WTC11 (cell line): ENCODE data around the gene PANX2. TPM values are rescaled to one million over a fixed set of nuclear protein-coding genes. Genes with fewer than 3 reads are reported as not detected.

ENCODE experiments used
- ATAC-seq: fragments of 200-7000 bp; cut with Tn5 transposase; 2 replicates; pipeline ENCODE4 v1.10.0; 2021; ENCODE audit warnings: mild to moderate bottlenecking, moderate library complexity
- CTCF ChIA-PET: fragments of 300-600 bp; sonication (Branson Sonifier 250); formaldehyde crosslinking; loops from one replicate; lab custom pipeline; 2021; ENCODE audit warnings: antibody characterized with exemption; lab: Charles Lee
- POLR2A ChIA-PET: fragments of 350-600 bp; sonication (Branson Sonifier 250); formaldehyde crosslinking; loops from one replicate; lab custom pipeline; 2021; ENCODE audit warnings: antibody characterized with exemption; lab: Charles Lee
- DNase-seq: peaks from one replicate; pipeline ENCODE4 v3.0.0; 2021; ENCODE audit warnings: low spot score
- H3K27ac Mint-ChIP-seq: 2 replicates; pipeline ENCODE4 v1.8.0; 2021; ENCODE audit warnings: mixed read lengths
- H3K27me3 Mint-ChIP-seq: 2 replicates; pipeline ENCODE4 v1.8.0; 2021; ENCODE audit warnings: low read depth, mild to moderate bottlenecking, moderate library complexity, mixed read lengths
- H3K36me3 Mint-ChIP-seq: 2 replicates; pipeline ENCODE4 v1.8.0; 2021; ENCODE audit warnings: mixed read lengths
- H3K4me1 Mint-ChIP-seq: 2 replicates; pipeline ENCODE4 v1.8.0; 2022; ENCODE audit warnings: mixed read lengths
- H3K4me3 Mint-ChIP-seq: 2 replicates; pipeline ENCODE4 v1.8.0; 2021; ENCODE audit warnings: mild to moderate bottlenecking, moderate library complexity, mixed read lengths
- H3K9me3 Mint-ChIP-seq: 2 replicates; pipeline ENCODE4 v1.8.0; 2021; ENCODE audit warnings: mixed read lengths
- CREB1 ChIP-seq: sonication (generic); formaldehyde crosslinking; IDR thresholded peaks from 2 replicates; pipeline ENCODE4 v1.8.0; 2023; ENCODE audit warnings: mild to moderate bottlenecking, missing genetic modification reagents
- CREM ChIP-seq: sonication (generic); formaldehyde crosslinking; IDR thresholded peaks from 2 replicates; pipeline ENCODE4 v1.8.1; 2022; ENCODE audit warnings: mild to moderate bottlenecking, missing genetic modification reagents, moderate library complexity
- HMGA2 ChIP-seq: fragments of 250-450 bp; sonication (Bioruptor Pico); IDR thresholded peaks from 2 replicates; pipeline ENCODE4 v1.4.0; 2021; ENCODE audit warnings: mild to moderate bottlenecking, moderate library complexity
- IRF2 ChIP-seq: sonication (generic); formaldehyde crosslinking; IDR thresholded peaks from 2 replicates; pipeline ENCODE4 v1.8.0; 2022; ENCODE audit warnings: low read depth, missing genetic modification reagents, borderline replicate concordance
- NFE2L1 ChIP-seq: sonication (generic); formaldehyde crosslinking; IDR thresholded peaks from 2 replicates; pipeline ENCODE4 v1.8.1; 2023; ENCODE audit warnings: missing genetic modification reagents
- NR2C2 ChIP-seq: sonication (generic); formaldehyde crosslinking; IDR thresholded peaks from 2 replicates; pipeline ENCODE4 v1.8.0; 2022; ENCODE audit warnings: mild to moderate bottlenecking, missing genetic modification reagents
- OVOL2 ChIP-seq: fragments of 250-450 bp; sonication (Bioruptor Pico); IDR thresholded peaks from 2 replicates; pipeline ENCODE4 v1.9.0; 2021; ENCODE audit warnings: mild to moderate bottlenecking, borderline replicate concordance
- SMAD3 ChIP-seq: sonication (generic); formaldehyde crosslinking; IDR thresholded peaks from 2 replicates; pipeline ENCODE4 v1.8.0; 2022; ENCODE audit warnings: missing genetic modification reagents, mild to moderate bottlenecking, borderline replicate concordance
- TEAD4 ChIP-seq: sonication (generic); formaldehyde crosslinking; IDR thresholded peaks from 2 replicates; pipeline ENCODE4 v1.8.0; 2022; ENCODE audit warnings: mild to moderate bottlenecking, missing genetic modification reagents
- USF1 ChIP-seq: sonication (generic); formaldehyde crosslinking; IDR thresholded peaks from 2 replicates; pipeline ENCODE4 v1.8.0; 2022; ENCODE audit warnings: mild to moderate bottlenecking, missing genetic modification reagents
- ZMAT4 ChIP-seq: fragments of 250-450 bp; sonication (Bioruptor Pico); IDR thresholded peaks from 2 replicates; pipeline ENCODE4 v1.9.0; 2021; ENCODE audit warnings: mild to moderate bottlenecking
- ZNF232 ChIP-seq: sonication (generic); formaldehyde crosslinking; IDR thresholded peaks from 2 replicates; pipeline ENCODE4 v1.8.0; 2022; ENCODE audit warnings: mild to moderate bottlenecking, missing genetic modification reagents
- ZNF317 ChIP-seq: sonication (generic); formaldehyde crosslinking; IDR thresholded peaks from 2 replicates; pipeline ENCODE4 v1.8.1; 2023; ENCODE audit warnings: low read depth, mild to moderate bottlenecking, moderate library complexity, missing genetic modification reagents, borderline replicate concordance
- total RNA-seq: library from RNA; stranded (reverse); gene quantifications from 3 replicates; pipeline ENCODE4 v1.2.3, GENCODE V29; 2021
- TF ChIP-seq, protein P1 (sequence below): sonication (generic); formaldehyde crosslinking; IDR thresholded peaks from 2 replicates; pipeline ENCODE4 v1.8.0; 2022; ENCODE audit warnings: mild to moderate bottlenecking, missing genetic modification reagents

Gene PANX2
- total RNA-seq, 1 experiment from 2014 or later, result 10.2 TPM

- no peak for TF ChIP-seq HMGA2 (CRISPR knock-in tag)
- no peak for TF ChIP-seq SMAD3
- TF ChIP-seq, all 79 proteins: peak for 0
Measured at GRCh38 chr22:50175191-50175461, 4.6 kb downstream of the PANX2 start (continued).

DNA sequence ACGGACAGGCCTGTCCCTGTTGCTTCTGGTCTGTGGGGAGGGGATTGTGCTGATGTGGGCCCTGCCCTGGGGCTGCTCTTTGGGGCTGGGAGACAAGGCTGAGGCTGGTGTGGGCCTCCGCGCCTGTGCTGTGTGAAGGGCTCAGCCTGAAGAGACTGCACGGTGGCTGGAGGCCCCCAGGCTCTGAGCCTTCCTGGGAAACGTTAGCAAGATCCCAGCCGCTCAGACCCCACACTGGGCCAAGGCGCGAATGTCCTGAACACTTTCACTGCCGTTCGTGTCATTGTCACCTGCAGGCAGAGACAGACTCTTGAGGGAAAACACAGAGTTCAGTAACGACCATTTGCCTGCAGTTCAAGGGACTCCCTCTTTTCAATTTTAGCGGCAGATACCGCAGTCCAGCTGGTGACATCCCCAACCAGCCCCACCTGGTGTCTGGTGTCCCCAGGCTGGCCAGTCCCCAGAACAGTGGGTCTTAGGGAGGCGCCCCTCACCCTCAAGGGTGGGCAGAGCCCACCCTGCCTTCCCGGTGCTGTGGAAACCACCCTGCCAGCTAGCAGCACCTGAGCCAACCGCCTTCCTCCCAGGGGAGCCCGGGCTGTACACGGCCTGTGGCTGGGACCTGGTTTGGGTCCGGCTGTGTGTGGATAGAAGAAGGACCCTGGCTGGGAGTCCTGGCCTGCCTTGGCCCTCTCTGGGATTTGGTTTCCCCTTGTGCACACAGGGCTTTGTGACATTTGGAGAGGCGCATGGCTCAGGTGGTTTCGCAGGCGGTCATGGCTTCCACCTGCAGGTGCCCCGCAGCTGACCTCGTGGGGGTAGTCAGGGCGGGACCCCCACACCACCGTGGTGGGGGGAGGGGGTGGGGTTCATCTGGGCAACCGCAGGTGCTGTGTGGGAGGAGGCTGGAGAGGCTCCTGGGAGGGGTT lies 5.7 kb downstream of the PANX2 start:
- H3K36me3 Mint-ChIP-seq, result no peaks in the 10 kb centered on the region
- no peaks in the 10 kb centered on the region for H3K9me3 Mint-ChIP-seq
- peaks cover 2% of the 10 kb centered on the region for H3K27me3 Mint-ChIP-seq
- H3K4me3 Mint-ChIP-seq, result no peak overlapping the region
- no peak for TF ChIP-seq CREM (CRISPR knock-in tag)
- no peak for TF ChIP-seq ZMAT4 (CRISPR knock-in tag)
- no peak for TF ChIP-seq TEAD4
- TF ChIP-seq, protein P1, sequence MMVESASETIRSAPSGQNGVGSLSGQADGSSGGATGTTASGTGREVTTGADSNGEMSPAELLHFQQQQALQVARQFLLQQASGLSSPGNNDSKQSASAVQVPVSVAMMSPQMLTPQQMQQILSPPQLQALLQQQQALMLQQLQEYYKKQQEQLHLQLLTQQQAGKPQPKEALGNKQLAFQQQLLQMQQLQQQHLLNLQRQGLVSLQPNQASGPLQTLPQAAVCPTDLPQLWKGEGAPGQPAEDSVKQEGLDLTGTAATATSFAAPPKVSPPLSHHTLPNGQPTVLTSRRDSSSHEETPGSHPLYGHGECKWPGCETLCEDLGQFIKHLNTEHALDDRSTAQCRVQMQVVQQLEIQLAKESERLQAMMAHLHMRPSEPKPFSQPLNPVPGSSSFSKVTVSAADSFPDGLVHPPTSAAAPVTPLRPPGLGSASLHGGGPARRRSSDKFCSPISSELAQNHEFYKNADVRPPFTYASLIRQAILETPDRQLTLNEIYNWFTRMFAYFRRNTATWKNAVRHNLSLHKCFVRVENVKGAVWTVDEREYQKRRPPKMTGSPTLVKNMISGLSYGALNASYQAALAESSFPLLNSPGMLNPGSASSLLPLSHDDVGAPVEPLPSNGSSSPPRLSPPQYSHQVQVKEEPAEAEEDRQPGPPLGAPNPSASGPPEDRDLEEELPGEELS, result no peak
- no peak for TF ChIP-seq IRF2 (CRISPR knock-in tag)
- TF ChIP-seq OVOL2 (CRISPR knock-in tag), result no peak
- TF ChIP-seq, all 79 proteins: peak for 0
- ATAC-seq (no peak), DNase-seq (no peak)
- CTCF ChIA-PET, result interaction anchor here (0.7 to 1.1 kb wide), 3 partner anchors 28 to 120 kb away, joined by 3 to 5 read pairs (median 4); no protein-coding TSS in a partner anchor
- POLR2A ChIA-PET, result no interaction called here
- Mint-ChIP-seq H3K27ac (peak overlapping the region; percentile 27; the same call in 1 of the 2 replicates), H3K4me1 (0 out of 2 replicates have a peak, but pooled peaks cover under 1% of the 10 kb centered on the region)

GRCh38 chr22:50176850-50177536 lies 6.5 kb downstream of the PANX2 start:
- Mint-ChIP-seq H3K36me3 (no peaks in the 10 kb centered on the region), H3K4me3 (no peak overlapping the region), H3K27me3 (no peaks in the 10 kb centered on the region), H3K9me3 (no peaks in the 10 kb centered on the region), H3K27ac (no peak overlapping the region), H3K4me1 (no peaks in the 10 kb centered on the region)
- POLR2A ChIA-PET, result no interaction called here
- TF ChIP-seq NR2C2 (no peak), CREB1 (CRISPR knock-in tag) (no peak), USF1 (no peak), NFE2L1 (CRISPR knock-in tag) (no peak), ZNF232 (CRISPR knock-in tag) (no peak)
- CTCF ChIA-PET, result interaction anchor here (0.7 to 1.0 kb wide), 2 partner anchors 30 to 120 kb away, joined by 3 to 4 read pairs; no protein-coding TSS in a partner anchor
- ATAC-seq, result no peak
- DNase-seq, result no peak

DNA sequence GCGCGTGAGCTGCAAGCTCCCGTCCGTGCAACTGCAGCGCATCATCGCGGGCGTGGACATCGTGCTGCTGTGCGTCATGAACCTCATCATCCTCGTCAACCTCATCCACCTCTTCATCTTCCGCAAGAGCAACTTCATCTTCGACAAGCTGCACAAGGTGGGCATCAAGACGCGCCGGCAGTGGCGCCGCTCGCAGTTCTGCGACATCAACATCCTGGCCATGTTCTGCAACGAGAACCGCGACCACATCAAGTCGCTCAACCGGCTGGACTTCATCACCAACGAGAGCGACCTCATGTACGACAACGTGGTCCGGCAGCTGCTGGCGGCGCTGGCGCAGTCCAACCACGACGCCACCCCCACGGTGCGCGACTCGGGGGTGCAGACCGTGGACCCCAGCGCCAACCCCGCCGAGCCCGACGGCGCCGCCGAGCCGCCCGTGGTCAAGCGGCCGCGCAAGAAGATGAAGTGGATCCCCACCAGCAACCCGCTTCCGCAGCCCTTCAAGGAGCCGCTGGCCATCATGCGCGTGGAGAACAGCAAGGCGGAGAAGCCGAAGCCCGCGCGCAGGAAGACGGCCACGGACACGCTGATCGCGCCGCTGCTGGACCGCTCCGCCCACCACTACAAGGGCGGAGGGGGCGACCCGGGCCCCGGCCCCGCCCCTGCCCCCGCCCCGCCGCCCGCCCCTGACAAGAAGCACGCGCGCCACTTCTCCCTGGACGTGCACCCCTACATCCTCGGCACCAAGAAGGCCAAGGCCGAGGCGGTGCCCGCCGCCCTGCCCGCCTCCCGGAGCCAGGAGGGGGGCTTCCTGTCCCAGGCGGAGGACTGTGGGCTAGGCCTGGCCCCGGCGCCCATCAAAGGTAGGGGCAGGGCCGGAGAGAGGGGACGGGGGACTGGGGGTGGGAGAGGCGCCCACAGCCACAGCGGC lies 7.3 kb downstream of the PANX2 start:
- Mint-ChIP-seq H3K27me3 (no peaks in the 10 kb centered on the region), H3K4me1 (no peaks in the 10 kb centered on the region), H3K36me3 (no peaks in the 10 kb centered on the region), H3K4me3 (no peak overlapping the region), H3K27ac (no peak overlapping the region), H3K9me3 (no peaks in the 10 kb centered on the region)
- CTCF ChIA-PET, result no interaction called here
- POLR2A ChIA-PET, result no interaction called here
- TF ChIP-seq ZNF317 (CRISPR knock-in tag), result no peak
- ATAC-seq (no peak; the same call in 1 of the 2 replicates), DNase-seq (no peak)
